Adipocyte (in vitro differentiated cells): ENCODE results near the gene MSH3.
"Not testable (repeated sequence)": the region's sequence is repeated elsewhere in the genome, so short reads cannot be mapped to it uniquely, and the experiment has no call there.

Experiments used
- DNase-seq: peaks from one replicate; pipeline ENCODE4 v3.0.0-alpha.2; 2015; ENCODE audit warnings: low read depth
- H3K27me3 ChIP-seq: replicated peaks from 2 replicates; pipeline ENCODE4 v1.7.0; 2013; ENCODE audit warnings: mild to moderate bottlenecking, low read length, moderate library complexity; ENCODE audit not compliant: control insufficient read depth, insufficient read depth
- H3K36me3 ChIP-seq: 2 replicates; pipeline ENCODE4 v1.7.0; 2013; ENCODE audit warnings: low read length, mild to moderate bottlenecking, moderate library complexity; ENCODE audit not compliant: control insufficient read depth, insufficient read depth, severe bottlenecking
- H3K4me1 ChIP-seq: 2 replicates; pipeline ENCODE4 v1.7.0; 2013; ENCODE audit warnings: mild to moderate bottlenecking, low read length, moderate library complexity; ENCODE audit not compliant: control insufficient read depth, insufficient read depth
- H3K4me3 ChIP-seq: 2 replicates; pipeline ENCODE4 v1.7.0; 2013; ENCODE audit warnings: mild to moderate bottlenecking, low read length, moderate library complexity
- H3K9ac ChIP-seq: 2 replicates; pipeline ENCODE4 v1.7.0; 2013; ENCODE audit warnings: mild to moderate bottlenecking, low read length, moderate library complexity
- H3K9me3 ChIP-seq: 2 replicates; pipeline ENCODE4 v1.7.0; 2013; ENCODE audit warnings: mild to moderate bottlenecking, low read length, moderate library complexity; ENCODE audit not compliant: control insufficient read depth

MSH3 gene

GRCh38 chr5:80780024-80780423, 125.6 kb downstream of the MSH3 start:
- no peak for DNase-seq
- peaks cover 25% of the 10 kb centered on the region for H3K36me3 ChIP-seq
- no peaks in the 10 kb centered on the region for H3K4me1 ChIP-seq
- no peaks in the 10 kb centered on the region for H3K9me3 ChIP-seq
- no peak overlapping the region for H3K4me3 ChIP-seq
- no peaks in the 10 kb centered on the region for H3K27me3 ChIP-seq
- H3K9ac ChIP-seq = no peak overlapping the region

GRCh38 chr5:80780761-80781285, 126.4 kb downstream of the MSH3 start:
- no peak overlapping the region for H3K4me3 ChIP-seq
- no peaks in the 10 kb centered on the region for H3K9me3 ChIP-seq
- no peaks in the 10 kb centered on the region for H3K27me3 ChIP-seq
- H3K9ac ChIP-seq = no peak overlapping the region
- H3K36me3 ChIP-seq = peaks cover 27% of the 10 kb centered on the region
- H3K4me1 ChIP-seq = no peaks in the 10 kb centered on the region
- DNase-seq = no peak

GRCh38 chr5:80781356-80781755, 126.9 kb downstream of the MSH3 start:
- peak; percentile 10 for DNase-seq
- Histone ChIP-seq H3K36me3 (peaks cover 27% of the 10 kb centered on the region), H3K9me3 (no peaks in the 10 kb centered on the region), H3K27me3 (no peaks in the 10 kb centered on the region), H3K9ac (no peak overlapping the region), H3K4me3 (no peak overlapping the region), H3K4me1 (no peaks in the 10 kb centered on the region)

- Histone ChIP-seq H3K36me3 (peaks cover 21% of the 10 kb centered on the region), H3K4me1 (no peaks in the 10 kb centered on the region), H3K9me3 (no peaks in the 10 kb centered on the region), H3K4me3 (no peak overlapping the region), H3K27me3 (no peaks in the 10 kb centered on the region), H3K9ac (no peak overlapping the region)
- DNase-seq = no peak
These were observed 128.2 kb downstream of the MSH3 start for GRCh38 chr5:80782626-80783025.

DNA sequence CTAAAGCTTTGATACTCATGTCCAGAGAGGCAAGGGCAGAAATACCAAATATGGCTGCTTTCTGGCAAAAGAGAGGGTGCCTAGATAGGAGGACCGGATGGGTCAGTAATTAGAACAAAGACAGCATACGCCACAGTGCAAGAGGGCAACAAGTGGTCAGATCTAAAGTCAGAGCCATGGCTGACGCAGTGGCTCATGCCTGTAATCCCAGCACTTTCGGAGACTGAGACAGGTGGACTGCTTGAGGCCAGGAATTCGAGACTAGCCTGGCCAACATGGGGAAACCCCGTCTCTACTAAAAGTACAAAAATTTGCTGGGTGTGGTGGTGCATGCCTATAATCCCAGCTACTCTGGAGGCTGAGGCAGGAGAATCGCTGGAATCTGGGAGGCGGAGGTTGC, 129.3 kb downstream of the MSH3 start:
- H3K27me3 ChIP-seq, DNase-seq, H3K9ac ChIP-seq, H3K9me3 ChIP-seq, H3K4me1 ChIP-seq, H3K4me3 ChIP-seq: not testable (repeated sequence)
- peaks cover 28% of the 10 kb centered on the region for H3K36me3 ChIP-seq

DNA sequence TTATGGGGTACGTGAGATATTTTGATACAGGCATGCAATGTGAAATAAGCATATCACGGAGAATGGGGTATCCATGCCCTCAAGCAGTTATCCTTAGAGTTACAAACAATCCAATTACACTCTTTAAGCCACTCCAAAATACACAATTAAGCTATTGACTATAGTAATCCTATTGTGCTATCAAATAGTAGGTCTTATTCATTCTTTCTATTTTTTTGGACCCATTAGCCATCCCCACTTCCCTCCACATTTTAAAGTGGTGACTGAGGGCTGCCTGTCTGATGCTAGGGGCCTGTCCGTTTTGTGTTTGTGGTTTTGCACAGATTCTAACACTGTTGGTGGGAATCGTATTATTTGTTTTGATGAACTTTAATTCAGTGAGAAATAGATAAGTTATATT, 130.0 kb downstream of the MSH3 start:
- no peaks in the 10 kb centered on the region for H3K9me3 ChIP-seq
- no peaks in the 10 kb centered on the region for H3K4me1 ChIP-seq
- H3K9ac ChIP-seq = no peak overlapping the region
- peaks cover 24% of the 10 kb centered on the region for H3K36me3 ChIP-seq
- H3K4me3 ChIP-seq = no peak overlapping the region
- H3K27me3 ChIP-seq = no peaks in the 10 kb centered on the region
- no peak for DNase-seq

DNA sequence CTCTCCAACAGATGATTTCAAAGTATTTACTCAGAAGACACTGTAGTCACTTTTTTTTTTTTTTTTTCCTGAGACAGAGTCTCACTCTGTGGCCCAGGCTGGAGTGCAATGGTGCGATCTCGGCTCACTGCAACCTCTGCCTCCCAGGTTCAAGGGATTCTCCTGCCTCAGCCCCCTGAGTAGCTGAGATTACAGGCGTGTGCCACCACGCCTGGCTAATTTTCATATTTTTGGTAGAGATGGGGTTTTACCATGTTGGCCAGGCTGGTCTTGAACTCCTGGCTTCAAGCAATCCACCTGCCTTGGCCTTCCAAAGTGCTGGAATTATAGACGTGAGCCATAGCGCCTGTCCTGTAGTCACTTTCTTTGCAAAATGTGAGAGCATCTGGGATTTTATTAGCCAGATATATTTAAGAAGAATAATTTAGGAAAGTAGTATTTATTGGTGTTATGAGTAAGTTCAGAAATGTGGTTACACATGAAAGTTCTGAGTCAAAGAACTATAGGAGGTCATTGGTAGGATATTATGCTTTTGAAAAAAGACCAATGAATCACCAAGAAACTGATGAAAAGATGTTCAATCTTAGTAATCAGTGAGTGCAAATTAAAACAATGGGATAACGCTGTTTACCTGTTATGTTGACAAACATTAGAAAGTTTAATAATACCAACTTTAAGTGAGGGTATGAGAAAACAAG, 135.0 kb downstream of the MSH3 start:
- not testable (repeated sequence) for H3K4me1 ChIP-seq, H3K4me3 ChIP-seq, H3K9ac ChIP-seq, DNase-seq, H3K27me3 ChIP-seq, H3K9me3 ChIP-seq
- peaks cover 47% of the 10 kb centered on the region for H3K36me3 ChIP-seq

GRCh38 chr5:80790698-80791097, 136.2 kb downstream of the MSH3 start:
- Histone ChIP-seq H3K9me3 (no peaks in the 10 kb centered on the region), H3K4me1 (no peaks in the 10 kb centered on the region), H3K27me3 (no peaks in the 10 kb centered on the region), H3K4me3 (no peak overlapping the region), H3K9ac (no peak overlapping the region), H3K36me3 (peaks cover 48% of the 10 kb centered on the region)
- DNase-seq = no peak

DNA sequence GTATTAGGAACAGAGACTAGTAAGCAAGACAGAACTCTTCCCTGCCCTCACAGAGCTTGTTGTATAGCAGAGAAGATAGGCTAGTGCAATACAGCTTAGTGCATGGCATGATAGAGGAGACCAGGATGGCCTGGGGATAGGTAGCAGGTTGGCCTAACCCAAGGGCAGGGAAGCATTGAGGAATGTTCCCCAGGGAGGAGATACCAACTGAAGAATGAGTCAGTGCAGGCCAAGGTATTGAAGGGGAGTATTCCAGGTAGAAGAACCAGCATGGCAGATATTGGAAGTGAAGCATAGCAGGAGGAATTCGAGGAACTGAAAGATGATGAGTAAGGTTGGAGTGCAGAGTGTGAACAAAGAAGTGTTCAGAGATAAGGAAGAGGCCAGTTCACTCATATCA, 138.9 kb downstream of the MSH3 start:
- H3K4me3 ChIP-seq = no peak overlapping the region
- H3K27me3 ChIP-seq = no peaks in the 10 kb centered on the region
- DNase-seq = no peak
- no peaks in the 10 kb centered on the region for H3K4me1 ChIP-seq
- no peak overlapping the region for H3K9ac ChIP-seq
- no peaks in the 10 kb centered on the region for H3K9me3 ChIP-seq
- peaks cover 41% of the 10 kb centered on the region for H3K36me3 ChIP-seq

- Histone ChIP-seq H3K27me3 (no peaks in the 10 kb centered on the region), H3K4me1 (no peaks in the 10 kb centered on the region), H3K9me3 (no peaks in the 10 kb centered on the region), H3K9ac (no peak overlapping the region), H3K4me3 (no peak overlapping the region), H3K36me3 (peaks cover 25% of the 10 kb centered on the region)
- no peak for DNase-seq
These were observed 142.4 kb downstream of the MSH3 start for GRCh38 chr5:80796846-80797245.

DNA sequence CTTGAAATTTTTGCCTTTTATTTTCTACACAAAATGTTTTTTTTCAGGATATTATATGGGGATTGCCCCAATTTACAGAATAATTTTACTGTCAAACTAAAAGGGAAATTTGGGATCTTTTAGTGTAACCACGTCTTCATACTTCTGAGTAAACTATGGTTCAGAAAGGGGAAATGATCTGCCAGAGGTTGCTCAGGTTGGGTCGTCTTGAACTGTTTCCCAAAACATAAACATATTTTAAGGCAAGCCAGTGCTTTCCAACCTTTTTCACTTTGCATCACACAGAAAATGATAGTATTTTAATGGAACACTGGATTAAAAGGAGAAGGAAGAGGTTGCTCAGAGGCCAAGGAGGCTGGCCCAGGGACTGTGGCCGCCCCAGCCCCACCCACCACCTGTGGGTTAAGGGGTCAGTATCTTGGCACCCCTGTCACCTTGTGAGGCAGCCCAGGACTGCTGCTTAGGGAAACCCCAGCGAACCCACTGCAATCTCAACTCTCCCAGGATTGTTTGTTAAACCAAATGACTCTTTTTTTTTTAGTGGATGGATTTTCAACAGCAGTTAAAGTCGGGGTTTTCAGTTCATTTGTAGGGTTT, 143.1 kb downstream of the MSH3 start:
- Histone ChIP-seq H3K9ac (no peak overlapping the region), H3K4me3 (no peak overlapping the region), H3K4me1 (no peaks in the 10 kb centered on the region), H3K9me3 (no peaks in the 10 kb centered on the region), H3K36me3 (peaks cover 24% of the 10 kb centered on the region), H3K27me3 (no peaks in the 10 kb centered on the region)
- DNase-seq = no peak
